Activated T-helper 1 cell treated with anti-CD3 and anti-CD28 coated beads, Interleukin-2, amount 50 U/mL, for 16 hours (primary cell): ENCODE measurements around the gene SNX25.
"Not testable (repeated sequence)": the region's sequence is repeated elsewhere in the genome, so short reads cannot be mapped to it uniquely, and the experiment has no call there.

ENCODE experiments used
- DNase-seq, 2 donors: peaks; one replicate each; pipeline ENCODE4 v3.0.0-alpha.2; 2020; ENCODE audit warnings: low read depth in 1 of 2, low spot score in 1 of 2

Gene SNX25

GRCh38 chr4:185209031-185209851 is at the start of gene SNX25:
Gene SNX25 (plus strand): TSS chr4:185209598. CDS start chr4:185209827, 229 bp downstream.
- peak; percentile 61 to 82 for DNase-seq

GRCh38 chr4:185165605-185166063 is 43.8 kb upstream of the SNX25 start:
- DNase-seq: no peak

DNA sequence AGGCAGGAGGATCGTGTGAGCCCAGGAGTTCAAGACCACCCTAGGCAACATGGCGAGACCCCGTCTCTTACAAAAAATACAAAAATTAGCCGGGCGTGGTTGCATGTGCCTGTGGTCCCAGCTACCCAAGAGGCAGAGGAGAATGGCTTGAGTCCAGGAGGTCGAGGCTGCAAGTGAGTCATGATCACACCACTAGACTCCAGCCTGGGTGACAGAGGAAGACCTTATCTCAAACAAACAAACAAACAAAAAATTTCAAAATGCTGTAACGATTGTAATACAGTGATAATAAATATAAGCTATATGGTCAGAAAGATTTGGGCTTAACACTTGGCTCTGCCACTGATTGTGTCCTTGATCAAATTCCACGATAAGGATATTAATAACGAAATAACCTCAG is 42.2 kb upstream of the SNX25 start:
- DNase-seq: no peak

DNA sequence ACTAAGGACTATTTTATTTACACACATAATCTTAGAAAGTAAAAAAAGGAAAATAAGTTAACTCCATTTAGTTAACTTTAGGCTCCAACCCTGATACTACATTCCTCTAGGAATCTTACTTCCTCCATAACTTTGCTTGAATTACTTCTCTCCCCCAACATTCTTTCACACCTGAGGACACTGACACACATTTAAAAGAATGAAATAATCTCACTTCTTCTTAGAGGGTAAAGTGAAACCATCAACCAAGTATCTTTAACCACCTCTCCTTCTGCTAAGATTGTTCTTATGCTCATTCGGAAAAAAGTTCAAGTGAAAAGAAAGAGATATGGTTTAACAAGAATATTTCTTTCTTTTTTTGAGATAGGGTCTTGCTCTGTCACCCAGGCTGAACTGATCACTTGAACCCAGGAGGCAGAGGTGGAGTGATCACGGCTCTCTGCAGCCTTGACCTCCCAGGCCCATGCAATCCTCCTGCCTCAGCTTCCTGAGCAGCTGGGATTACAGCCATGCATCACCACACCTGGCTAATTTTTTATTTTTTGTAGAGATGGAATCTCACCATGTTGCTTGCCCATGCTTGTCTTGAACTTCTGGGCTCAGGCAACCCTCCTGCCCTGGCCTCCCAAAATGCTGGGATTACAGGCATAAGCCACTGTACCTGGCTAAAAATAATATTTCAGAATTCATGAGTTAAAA is 37.9 kb upstream of the SNX25 start:
- no peak for DNase-seq

GRCh38 chr4:185179488-185179887 is 29.9 kb upstream of the SNX25 start:
- no peak for DNase-seq

GRCh38 chr4:185182239-185182638 is 27.2 kb upstream of the SNX25 start:
- DNase-seq: no peak

DNA sequence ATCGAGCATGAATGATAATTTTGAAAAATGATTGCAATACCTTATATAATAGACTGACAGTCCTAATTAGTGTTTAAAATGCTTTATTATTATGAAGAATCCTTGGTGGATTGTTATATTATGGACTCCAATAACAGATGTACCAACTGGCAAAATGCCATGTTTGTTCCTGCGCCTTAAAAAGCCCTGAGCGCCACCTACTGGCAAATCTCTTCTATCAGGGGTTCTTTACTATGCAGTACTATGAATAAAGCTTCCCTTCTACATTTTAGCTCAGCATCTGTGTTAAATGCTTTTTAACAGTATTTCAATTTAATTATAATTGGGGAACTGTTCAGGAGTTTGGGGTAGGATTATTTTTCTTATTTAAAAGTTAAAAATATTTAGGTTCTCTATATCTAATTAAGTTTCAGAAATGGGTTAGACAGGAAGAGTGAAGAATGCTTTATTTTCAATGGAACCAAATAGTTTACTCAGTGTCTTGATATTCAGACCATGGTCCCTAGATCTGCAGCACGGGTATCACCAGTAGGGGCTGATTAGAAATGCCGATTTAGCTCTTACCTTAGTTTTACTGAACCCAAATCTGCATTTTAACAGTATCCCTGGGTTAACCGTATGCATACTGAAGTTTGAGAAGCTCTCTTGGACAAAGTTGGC is 25.6 kb upstream of the SNX25 start:
- peak; percentile 50 to 53 for DNase-seq

DNA sequence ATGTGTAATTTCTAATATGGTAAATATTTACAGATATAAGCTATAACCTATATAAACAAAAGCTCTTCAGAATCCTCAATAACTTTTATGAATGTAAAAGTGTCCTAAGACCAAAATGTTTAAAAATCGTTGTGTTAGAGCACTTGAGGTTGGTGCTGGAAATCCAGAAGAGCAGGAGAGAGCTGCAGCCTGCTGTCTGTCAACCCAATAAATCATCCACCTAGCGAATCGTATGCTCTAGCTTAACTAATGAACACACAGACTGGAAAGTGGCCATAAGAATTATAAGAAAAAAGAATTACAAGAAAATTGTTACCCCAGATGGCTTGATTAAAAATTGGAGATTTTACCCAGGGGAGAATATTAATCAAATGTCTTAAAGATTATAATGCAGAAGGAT is 22.6 kb upstream of the SNX25 start:
- DNase-seq: no peak

GRCh38 chr4:185189606-185190305 is 19.6 kb upstream of the SNX25 start:
- no peak for DNase-seq

GRCh38 chr4:185190306-185190856 is 19.0 kb upstream of the SNX25 start:
- DNase-seq: no peak

- no peak for DNase-seq
These were observed 17.3 kb upstream of the SNX25 start for GRCh38 chr4:185192059-185192458.

DNA sequence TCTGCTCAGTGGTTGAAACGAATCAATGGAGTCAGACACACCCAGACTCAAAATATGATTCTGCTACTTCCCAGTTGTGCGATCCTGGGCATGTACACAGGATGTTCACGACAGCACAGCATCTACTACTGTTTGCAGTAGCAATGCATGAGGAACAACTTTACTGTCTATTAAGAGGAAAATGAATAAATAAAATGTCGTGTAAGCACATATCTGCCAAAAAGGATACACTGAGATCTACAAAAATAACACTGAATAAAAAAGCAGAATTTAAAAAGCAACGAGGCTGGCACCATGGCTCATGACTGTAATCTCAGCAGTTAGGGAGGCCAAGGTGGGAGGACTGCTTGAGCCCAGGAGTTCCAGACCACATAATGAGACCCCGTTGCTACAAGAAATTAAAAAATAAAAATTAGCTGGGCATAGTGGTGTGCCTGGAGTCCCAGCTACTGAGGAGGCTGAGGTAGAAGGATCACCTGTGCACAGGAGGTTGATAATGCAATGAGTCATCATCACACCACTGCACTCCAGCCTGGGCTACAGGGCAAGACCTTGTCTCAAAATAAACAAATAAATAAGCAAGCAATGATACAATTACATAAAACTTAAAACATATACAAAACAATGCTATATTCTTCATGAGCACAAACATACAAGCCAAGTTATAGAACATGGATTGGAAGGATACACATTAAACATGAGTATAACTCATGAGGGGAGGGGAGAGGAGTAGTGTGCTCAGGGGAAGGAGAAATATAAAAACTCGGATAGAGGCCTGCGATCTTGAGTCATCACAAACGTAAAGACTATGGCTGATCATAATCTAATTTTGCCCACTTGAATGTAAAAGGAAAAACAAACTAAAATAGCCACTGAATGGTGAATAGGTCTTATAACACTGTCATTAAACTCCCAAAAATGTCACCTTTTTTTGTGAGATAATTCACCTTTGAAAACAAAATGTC is 14.2 kb upstream of the SNX25 start:
- DNase-seq: no peak

DNA sequence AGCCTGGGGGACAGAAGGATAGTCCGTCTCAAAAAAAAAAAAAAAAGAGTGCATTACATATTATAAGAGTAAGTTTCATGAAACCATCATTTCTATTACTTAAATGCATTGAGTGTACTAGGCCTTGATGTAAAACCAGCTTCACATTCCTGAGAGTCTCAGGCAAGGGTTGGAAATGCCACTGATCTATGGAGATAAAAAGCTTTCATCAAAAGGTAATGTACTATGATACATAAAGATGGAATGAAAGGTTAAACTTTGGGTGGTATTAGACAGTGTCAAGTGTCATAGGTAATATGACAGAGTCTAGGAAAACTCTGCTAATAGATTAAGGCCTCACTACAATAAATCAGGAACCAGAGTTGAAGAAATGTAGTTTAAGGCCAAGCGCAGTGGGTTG is 13.0 kb upstream of the SNX25 start:
- DNase-seq: no peak

DNA sequence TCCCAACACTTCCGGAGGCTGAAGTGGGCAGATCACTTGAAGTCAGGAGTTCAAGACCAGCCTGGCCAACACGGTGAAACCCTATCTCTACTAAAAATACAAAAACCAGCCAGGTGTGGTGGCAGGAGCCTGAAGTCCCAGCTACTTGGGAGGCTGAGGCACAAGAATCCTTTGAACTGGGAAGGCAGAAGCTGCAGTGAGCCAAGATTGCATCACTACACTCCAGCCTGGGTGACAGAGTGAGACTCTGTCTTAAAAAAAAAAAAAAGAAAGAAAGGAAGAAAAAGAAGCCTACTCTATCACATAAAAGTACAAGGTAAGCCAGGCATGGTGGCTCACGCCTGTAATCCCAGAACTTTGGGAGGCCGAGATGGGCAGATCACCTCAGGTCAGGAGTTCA is 11.2 kb upstream of the SNX25 start:
- not testable (repeated sequence) for DNase-seq

GRCh38 chr4:185201977-185202962 is 7.1 kb upstream of the SNX25 start:
- DNase-seq: peak in 1 of 2 donors; percentile 5

- DNase-seq: no peak
These were observed 6.4 kb upstream of the SNX25 start for GRCh38 chr4:185202984-185203485.

DNA sequence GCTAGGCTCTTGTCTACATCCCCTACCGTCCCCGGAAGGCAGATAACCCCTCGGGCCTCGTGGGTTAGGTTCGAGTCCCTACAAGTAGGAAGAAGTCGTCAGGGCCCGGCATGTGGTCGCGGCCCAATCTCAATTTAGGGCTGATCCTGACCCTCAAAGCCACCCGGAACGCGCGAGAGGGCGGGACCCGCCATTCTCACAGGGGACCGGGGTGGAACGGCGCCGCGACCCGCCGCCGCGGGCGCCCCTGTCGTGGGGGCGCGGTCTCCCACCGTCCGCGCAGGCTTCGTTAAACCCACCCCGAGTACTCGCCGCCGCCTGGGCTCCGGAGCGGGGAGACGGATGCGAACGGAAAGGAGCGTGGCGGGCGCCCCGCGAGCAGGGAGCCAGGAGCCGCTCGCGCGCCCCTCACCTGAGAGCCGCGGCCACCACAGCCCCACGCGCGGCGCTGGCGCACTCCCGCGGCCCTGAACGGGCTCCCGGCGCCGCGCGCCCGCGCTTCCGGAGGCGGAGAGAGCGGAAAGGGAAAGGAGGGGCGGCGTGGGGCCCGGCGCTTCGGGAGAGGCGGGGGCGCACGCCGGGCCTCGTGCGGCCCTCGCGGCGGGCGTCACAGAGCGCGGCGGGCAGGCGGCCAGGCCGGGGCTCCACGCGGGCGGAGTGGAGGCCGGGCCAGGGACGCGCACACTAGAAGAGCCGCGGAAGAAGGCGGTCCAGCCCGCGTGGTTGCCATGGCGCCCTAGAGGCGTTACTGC is 5.7 kb upstream of the SNX25 start, which contains the start of gene CFAP97:
Gene CFAP97, minus strand, starts transcription at position 515 of the 752 bp plus-strand sequence. CDS start 12,804 bp downstream, outside the sequence.
- DNase-seq: peak; percentile 64 to 77
